ENCODE measurements around the gene SIGLEC1. TPM values are rescaled to one million over a fixed set of nuclear protein-coding genes. Genes with fewer than 3 reads are reported as not detected.

The SIGLEC1 gene
- total RNA-seq, 4 donors from 2014 or later: 0.61 to 3.0 (median 2.6) TPM

- ATAC-seq (no peak), DNase-seq (no peak)
- H3K4me3 ChIP-seq: no peak overlapping the region
- H3K4me1 ChIP-seq: no peaks in the 10 kb centered on the region
- no peak for TF ChIP-seq POLR2A (IDR thresholded peaks at IDR 0.05)
- TF ChIP-seq CTCF (IDR thresholded peaks at IDR 0.05 in 4 of 5, conservative IDR thresholded peaks at IDR 0.05 in 1 of 5): no peak
- in situ Hi-C loops (cut with MboI; ENCODE audit: low sequenced_read_pairs in 4 of 4) (no loop called here), intact Hi-C loops (cut with DNase I; ENCODE audit: low total_unique reads) (no loop called here)
- no peaks in the 10 kb centered on the region for H3K36me3 ChIP-seq
- no peak overlapping the region for H3K27ac ChIP-seq
- H3K27me3 ChIP-seq: peaks cover 0 to 7% (median 3%) of the 10 kb centered on the region in 3 donors
- H3K9me3 ChIP-seq: no peaks in the 10 kb centered on the region
These were observed 9.5 kb upstream of the SIGLEC1 start for GRCh38 chr20:3721912-3722311.

- ATAC-seq: no peak
- intact Hi-C loops (cut with DNase I; ENCODE audit: low total_unique reads): no loop called here
- H3K27ac ChIP-seq: no peak overlapping the region
- TF ChIP-seq CTCF (IDR thresholded peaks at IDR 0.05 in 4 of 5, conservative IDR thresholded peaks at IDR 0.05 in 1 of 5): no peak
- no peaks in the 10 kb centered on the region for H3K4me1 ChIP-seq
- H3K27me3 ChIP-seq: peaks cover 0 to 3% (median 2%) of the 10 kb centered on the region in 3 donors
- no peak for DNase-seq
- in situ Hi-C loops (cut with MboI; ENCODE audit: low sequenced_read_pairs in 4 of 4): no loop called here
- no peaks in the 10 kb centered on the region for H3K36me3 ChIP-seq
- no peaks in the 10 kb centered on the region for H3K9me3 ChIP-seq
- H3K4me3 ChIP-seq: no peak overlapping the region
These were observed 8.2 kb upstream of the SIGLEC1 start for GRCh38 chr20:3720626-3721025.

GRCh38 chr20:3720068-3720467 lies 7.7 kb upstream of the SIGLEC1 start:
- H3K4me1 ChIP-seq: no peaks in the 10 kb centered on the region
- no peaks in the 10 kb centered on the region for H3K36me3 ChIP-seq
- no peak for TF ChIP-seq POLR2A (IDR thresholded peaks at IDR 0.05)
- TF ChIP-seq CTCF (IDR thresholded peaks at IDR 0.05 in 4 of 5, conservative IDR thresholded peaks at IDR 0.05 in 1 of 5): no peak
- H3K9me3 ChIP-seq: no peaks in the 10 kb centered on the region
- in situ Hi-C loops (cut with MboI; ENCODE audit: low sequenced_read_pairs in 4 of 4): no loop called here
- intact Hi-C loops (cut with DNase I; ENCODE audit: low total_unique reads): no loop called here
- no peak for DNase-seq
- H3K4me3 ChIP-seq: no peak overlapping the region
- ATAC-seq: no peak
- peaks cover 0 to 3% (median 0%) of the 10 kb centered on the region in 3 donors for H3K27me3 ChIP-seq
- H3K27ac ChIP-seq: no peak overlapping the region

- DNase-seq (no peak), ATAC-seq (no peak)
- intact Hi-C loops (cut with DNase I; ENCODE audit: low total_unique reads) (no loop called here), in situ Hi-C loops (cut with MboI; ENCODE audit: low sequenced_read_pairs in 4 of 4) (loop anchor here in 2 of 4 donors (5.0 to 10.0 kb wide), 2 partner anchors 42 to 54 kb away; partner anchors contain the start of gene GFRA4 (in 1 of the 2))
- TF ChIP-seq POLR2A (IDR thresholded peaks at IDR 0.05) (no peak), CTCF (IDR thresholded peaks at IDR 0.05 in 4 of 5, conservative IDR thresholded peaks at IDR 0.05 in 1 of 5) (no peak)
- Histone ChIP-seq H3K4me3 (no peak overlapping the region), H3K4me1 (no peaks in the 10 kb centered on the region), H3K27ac (no peak overlapping the region), H3K27me3 (peaks cover 0 to 3% (median 0%) of the 10 kb centered on the region in 3 donors), H3K9me3 (no peaks in the 10 kb centered on the region), H3K36me3 (no peaks in the 10 kb centered on the region)
These were observed 6.6 kb upstream of the SIGLEC1 start for GRCh38 chr20:3719046-3719445.
